Astrocyte of the cerebellum (primary cell): ENCODE measurements around the gene TNS1.
A peak's percentile ranks its signal among the peaks of the same experiment; 100 is the strongest.

ENCODE experiments used
- DNase-seq: peaks from one replicate; pipeline ENCODE4 v3.0.0-alpha.2; 2011; ENCODE audit warnings: low read depth
- H3K4me3 ChIP-seq: 2 replicates; pipeline ENCODE4 v1.5.1; 2011; ENCODE audit warnings: mild to moderate bottlenecking, low read depth, low read length, moderate library complexity
- in situ Hi-C: cut with HindIII; loops from 2 replicates; pipeline ENCODE4 v1.10.0; 2017; ENCODE audit warnings: low sequenced_read_pairs
- TF ChIP-seq, protein P1 (sequence below): IDR thresholded peaks from 2 replicates; pipeline ENCODE4 v1.5.1; 2012; ENCODE audit warnings: low read length, low read depth, moderate library complexity, mild to moderate bottlenecking; ENCODE audit errors: missing control alignments

The TNS1 gene

DNA sequence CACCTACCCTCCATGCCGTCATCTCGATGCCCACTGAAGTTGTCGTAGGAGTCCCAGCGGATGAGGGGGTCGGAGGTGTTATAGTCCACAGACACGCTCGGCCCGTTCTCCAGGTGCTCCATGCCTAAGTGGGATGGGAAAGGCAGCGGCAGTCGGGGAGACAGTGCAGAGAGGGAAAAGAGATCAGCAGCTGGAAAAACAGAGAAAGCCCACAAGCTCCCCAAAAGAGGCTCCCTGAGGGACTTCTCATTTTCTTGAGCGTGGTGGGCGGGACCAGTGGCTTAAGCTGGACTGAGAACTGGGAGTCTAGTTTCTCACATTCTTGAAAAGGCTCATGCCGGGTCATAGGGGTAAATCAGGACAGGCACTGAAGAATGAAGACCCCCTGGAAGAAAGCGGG is 121.9 kb downstream of the TNS1 start:
- TF ChIP-seq, protein P1, sequence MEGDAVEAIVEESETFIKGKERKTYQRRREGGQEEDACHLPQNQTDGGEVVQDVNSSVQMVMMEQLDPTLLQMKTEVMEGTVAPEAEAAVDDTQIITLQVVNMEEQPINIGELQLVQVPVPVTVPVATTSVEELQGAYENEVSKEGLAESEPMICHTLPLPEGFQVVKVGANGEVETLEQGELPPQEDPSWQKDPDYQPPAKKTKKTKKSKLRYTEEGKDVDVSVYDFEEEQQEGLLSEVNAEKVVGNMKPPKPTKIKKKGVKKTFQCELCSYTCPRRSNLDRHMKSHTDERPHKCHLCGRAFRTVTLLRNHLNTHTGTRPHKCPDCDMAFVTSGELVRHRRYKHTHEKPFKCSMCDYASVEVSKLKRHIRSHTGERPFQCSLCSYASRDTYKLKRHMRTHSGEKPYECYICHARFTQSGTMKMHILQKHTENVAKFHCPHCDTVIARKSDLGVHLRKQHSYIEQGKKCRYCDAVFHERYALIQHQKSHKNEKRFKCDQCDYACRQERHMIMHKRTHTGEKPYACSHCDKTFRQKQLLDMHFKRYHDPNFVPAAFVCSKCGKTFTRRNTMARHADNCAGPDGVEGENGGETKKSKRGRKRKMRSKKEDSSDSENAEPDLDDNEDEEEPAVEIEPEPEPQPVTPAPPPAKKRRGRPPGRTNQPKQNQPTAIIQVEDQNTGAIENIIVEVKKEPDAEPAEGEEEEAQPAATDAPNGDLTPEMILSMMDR, result no peak
- in situ Hi-C loops, result no loop called here
- no peak overlapping the region for H3K4me3 ChIP-seq
- no peak for DNase-seq

DNA sequence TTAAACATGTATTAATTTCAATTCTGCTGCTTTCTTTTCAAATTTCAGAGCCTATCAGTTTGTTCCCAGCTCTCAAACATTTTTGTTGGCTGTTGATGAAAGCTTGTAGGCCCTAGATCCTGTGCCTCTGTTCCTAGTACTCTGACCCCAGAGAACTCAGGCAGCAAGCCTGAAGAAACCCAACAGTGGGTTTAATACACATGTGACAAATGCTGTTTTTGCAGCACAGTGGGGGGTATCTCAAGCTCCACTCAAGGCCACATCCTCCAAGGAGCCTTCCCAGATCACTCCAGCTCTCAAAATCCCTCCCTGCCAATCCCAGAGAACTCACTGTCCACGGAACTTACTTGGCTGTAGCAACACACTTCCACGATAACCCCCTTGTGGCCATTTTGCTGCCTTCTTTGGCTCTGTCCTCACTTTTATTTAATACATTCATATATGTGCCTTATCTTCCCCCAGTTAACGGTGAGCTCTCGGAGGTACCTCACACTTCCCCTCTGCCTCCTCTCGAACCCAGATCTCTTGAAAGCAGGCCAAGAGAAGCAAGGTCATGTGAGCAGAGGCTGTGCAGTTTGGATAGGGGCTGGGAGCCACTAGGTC is 122.4 kb downstream of the TNS1 start:
- TF ChIP-seq, protein P1, result peak; percentile 28

DNA sequence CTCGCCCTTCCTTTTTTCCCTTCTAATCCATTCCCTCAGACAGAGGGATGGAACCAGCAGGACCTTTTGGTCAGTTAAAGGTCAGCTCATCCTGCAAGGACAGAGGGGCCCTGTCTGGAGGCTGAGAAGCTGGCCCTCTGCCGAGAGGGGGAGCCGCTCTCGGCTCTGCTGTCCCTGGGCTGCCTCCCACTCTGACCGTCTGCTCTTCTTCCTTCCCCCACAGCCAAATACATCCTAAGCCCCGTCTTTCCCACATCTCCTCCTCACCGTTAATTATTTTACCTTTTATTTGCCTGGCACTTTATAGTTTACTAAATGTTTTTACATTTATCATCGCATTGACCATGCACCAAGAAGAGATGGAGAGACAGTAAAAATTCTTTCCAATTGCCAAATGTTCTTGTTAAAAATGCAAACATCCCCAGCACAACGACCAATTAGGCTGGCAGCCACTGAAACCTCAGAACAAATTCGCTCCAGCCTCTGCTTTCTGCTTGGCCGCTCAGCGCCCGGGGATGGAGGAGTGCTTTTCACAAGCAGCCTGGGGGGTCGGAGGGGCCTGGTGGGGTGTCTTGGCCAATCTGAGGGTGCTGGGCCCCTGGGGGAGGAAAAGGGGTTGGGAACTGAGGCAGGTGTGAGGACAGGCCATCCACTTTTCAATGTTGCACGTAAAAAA is 123.7 kb downstream of the TNS1 start:
- DNase-seq, result no peak
- TF ChIP-seq, protein P1, result no peak
- in situ Hi-C loops, result no loop called here
- H3K4me3 ChIP-seq, result no peak overlapping the region

More for the DNA sequence above, 122.4 kb downstream of the TNS1 start:
- in situ Hi-C loops, result no loop called here
- H3K4me3 ChIP-seq, result no peak overlapping the region
- no peak for DNase-seq

DNA sequence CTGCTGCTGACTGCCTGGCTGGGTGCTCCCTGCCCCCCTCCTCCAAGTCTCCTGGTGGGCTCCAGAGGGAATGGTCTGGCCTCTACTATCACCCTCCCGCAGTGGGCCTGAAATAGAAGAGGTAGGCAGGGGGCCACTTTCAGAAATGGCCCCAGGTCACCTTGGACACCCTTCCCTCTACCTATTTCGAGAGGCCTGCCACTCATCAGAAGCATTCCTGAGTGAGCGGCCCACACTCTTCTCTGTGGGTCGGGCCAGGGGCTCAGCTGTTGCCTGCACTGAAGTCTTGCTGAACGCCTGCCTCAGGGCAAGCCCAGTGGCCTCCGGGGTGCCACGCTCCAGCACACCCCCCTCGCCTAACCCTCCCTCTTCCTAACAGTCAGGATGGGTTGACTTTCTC is 124.9 kb downstream of the TNS1 start:
- no peak overlapping the region for H3K4me3 ChIP-seq
- TF ChIP-seq, protein P1, result no peak
- in situ Hi-C loops, result no loop called here
- DNase-seq, result no peak

DNA sequence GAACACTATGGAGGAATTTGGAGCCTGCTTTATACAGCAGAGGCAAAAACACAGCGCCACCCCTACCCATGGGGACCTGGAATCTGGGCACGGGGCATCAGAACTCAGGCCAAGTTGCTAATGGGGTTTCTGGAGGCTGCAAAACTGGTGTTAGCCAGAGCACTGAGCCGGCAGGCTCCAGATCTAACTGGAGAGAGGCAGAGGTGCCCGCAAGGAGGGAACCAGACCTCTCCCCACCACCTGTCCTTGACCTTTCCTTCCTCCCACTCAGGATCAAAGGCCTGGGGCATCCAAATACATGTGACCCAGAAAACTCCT is 126.6 kb downstream of the TNS1 start:
- TF ChIP-seq, protein P1, result no peak
- no peak overlapping the region for H3K4me3 ChIP-seq
- in situ Hi-C loops, result no loop called here
- DNase-seq, result no peak

DNA sequence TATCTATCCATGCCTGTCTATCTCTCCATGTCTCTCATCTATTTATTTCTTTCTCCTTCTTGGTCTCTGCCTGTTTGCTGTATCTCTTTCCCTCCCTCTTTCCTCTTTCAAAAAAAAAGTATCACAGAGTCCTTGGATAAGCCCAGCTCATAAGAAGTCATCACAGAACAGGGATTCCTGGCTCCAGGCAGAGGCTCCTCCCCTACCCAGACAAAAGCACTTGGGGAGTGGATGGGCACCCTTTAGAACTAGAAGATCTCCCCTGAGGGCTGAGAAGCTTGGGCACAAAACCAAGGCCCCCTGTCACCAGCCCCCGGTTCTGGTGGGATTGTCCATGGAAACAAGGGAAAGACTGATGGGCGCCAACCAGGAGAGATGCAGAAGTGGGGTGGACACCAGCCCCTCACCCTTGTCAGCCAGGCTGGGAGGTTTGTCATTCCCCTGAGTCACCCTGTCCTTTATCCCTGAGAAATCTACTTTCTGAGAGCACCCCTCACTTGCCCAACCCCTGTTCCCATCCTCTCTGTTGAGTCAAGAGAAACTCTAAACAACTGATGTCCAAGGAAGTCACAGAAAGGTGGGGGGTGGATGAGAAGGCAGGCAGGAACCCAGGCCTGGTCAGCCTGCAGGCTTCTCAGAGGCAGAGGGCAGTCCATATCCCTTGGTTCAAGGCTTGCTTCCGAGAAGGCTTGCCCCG is 127.1 kb downstream of the TNS1 start:
- in situ Hi-C loops, result no loop called here
- no peak for DNase-seq
- TF ChIP-seq, protein P1, result no peak
- no peak overlapping the region for H3K4me3 ChIP-seq
